Lung microvascular endothelial cell (primary cell): ENCODE results near the gene MCHR2. TPM values are rescaled to one million over a fixed set of nuclear protein-coding genes. Genes with fewer than 3 reads are reported as not detected.
A peak's percentile ranks its signal among the peaks of the same experiment; 100 is the strongest.

Experiments used
- DNase-seq, 2 donors: peaks; one replicate each; pipeline versions ENCODE4 v3.0.0 to v3.0.0-alpha.2; 2010; ENCODE audit warnings: low read depth in 2 of 2
- total RNA-seq: library from RNA; depleted of rRNA; stranded (reverse); fragments of >200 nt; gene quantifications from 2 replicates; pipeline ENCODE4 v1.2.1, GENCODE V29; 2014

MCHR2 gene
- total RNA-seq, 1 donor from 2014 or later = not detected

DNA sequence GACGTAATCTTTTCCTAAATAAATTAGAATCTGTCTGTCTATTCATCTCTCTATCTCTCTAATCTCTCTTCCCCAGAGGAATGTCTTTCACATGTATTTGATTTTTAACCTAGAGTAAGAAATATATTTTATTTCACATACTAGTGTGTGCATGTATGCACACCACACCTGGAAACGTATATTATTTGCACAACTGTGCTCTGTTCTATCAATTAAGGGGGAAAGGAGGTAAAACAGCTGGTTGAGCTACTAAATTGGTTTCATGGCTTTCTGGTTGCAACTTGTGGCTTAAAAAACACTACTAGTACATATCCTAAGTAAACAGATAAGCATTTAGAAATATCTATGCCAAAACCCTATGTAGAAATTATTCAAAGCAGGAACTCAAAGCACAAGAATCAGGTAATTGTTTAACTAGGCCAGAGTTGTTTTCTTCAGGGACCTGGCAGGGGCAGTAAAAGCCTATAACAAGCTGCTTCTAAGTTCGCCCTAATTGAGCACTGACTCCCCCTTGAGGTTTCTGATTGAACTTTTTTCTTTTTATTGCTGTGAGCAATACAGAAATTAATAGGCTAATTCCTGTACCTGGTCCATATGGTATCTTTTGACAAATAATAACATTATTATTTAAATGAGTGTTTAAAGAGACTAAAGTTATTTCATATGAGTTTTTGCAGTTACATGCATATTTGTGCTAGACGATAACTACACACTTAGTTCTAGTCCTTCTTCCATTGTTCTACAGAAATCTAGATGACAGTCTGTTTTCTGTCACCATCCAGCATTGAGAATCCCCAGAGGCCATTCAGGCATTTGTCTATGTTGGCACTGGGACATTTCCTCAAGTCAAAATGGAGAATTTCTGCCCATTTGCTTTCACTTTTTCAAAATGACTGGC is 88.6 kb downstream of the MCHR2 start:
- peak; percentile 42 to 47 for DNase-seq

- no peak for DNase-seq
Observed at GRCh38 chr6:99901596-99902384, 92.2 kb downstream of the MCHR2 start.

- no peak for DNase-seq
Observed at GRCh38 chr6:99894815-99895214, 99.2 kb downstream of the MCHR2 start.

DNA sequence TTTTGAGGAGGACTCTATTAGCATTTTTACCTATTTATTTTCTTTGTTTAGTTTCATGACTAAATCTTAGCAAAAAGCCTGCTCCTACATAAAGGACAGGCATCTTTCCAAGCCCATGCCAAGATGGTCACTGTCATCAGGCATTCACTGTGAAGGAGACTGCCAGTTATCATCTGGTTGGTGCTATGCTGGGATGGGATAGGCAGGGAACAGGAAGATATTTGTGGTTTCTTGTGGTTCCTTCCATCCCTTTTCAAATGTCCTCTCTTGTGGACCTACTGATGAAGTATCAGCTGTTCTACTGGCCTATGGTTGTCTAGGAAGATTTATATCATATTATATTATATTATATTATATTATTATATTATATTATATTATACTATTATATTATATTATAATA is 107.0 kb downstream of the MCHR2 start:
- DNase-seq = no peak

GRCh38 chr6:99885051-99885450 is 109.0 kb downstream of the MCHR2 start:
- no peak for DNase-seq

- no peak for DNase-seq
Observed at GRCh38 chr6:99882128-99882702, 111.8 kb downstream of the MCHR2 start.

DNA sequence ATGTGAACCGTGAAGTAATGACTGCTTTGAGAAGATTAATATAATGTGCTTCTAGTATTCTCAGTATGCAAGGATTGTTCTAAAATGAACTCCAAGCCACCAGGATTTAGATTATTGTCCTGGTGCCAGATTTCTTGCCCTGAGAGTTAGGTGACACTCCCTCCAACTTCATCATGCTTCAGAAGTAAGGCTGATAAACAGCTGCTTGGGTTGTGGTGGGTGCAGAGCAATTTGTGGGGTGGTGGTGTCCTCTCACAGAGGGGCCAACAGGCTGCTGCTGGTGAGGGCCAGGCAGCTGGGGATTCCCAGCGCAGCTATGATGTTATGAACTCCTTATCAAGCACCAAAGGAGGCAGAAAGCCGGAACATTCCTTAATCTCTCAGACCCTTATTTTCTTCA is 114.6 kb downstream of the MCHR2 start:
- no peak for DNase-seq

- no peak for DNase-seq
Observed at GRCh38 chr6:99875068-99875467, 119.0 kb downstream of the MCHR2 start.

- no peak for DNase-seq
Observed at GRCh38 chr6:99873084-99873483, 120.9 kb downstream of the MCHR2 start.

DNA sequence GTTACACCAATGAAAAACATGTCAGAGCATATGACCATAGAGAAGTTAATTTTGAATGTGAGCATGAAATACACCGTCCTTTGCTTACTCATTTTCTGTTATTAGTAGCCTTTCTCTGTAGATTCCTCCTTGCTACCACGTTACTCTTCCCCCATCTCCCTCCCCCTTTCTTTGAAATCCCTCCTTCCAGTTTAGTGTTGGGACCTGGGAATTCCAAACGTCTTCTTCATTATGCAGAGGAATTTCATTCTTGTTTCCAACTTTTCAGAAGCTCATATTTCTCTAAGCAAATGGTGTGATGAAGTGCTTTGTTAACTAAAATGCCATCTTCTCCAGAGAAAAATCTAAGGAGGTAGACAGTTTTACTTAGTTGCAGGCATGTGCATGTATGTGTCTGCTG is 122.4 kb downstream of the MCHR2 start:
- no peak for DNase-seq
